Mononuclear cell (primary cell): ENCODE measurements around the gene LARGE1. TPM values are rescaled to one million over a fixed set of nuclear protein-coding genes. Genes with fewer than 3 reads are reported as not detected.

Experiments
- H3K27me3 ChIP-seq: 2 replicates; pipeline ENCODE4 v1.6.0; 2011; ENCODE audit warnings: low read length, control low read depth; ENCODE audit not compliant: insufficient read depth
- H3K4me1 ChIP-seq: 2 replicates; pipeline ENCODE4 v1.5.1; 2011; ENCODE audit warnings: mild to moderate bottlenecking, low read length, control low read depth; ENCODE audit not compliant: insufficient read depth
- H3K4me3 ChIP-seq: 2 replicates; pipeline ENCODE4 v1.5.1; 2011; ENCODE audit warnings: mild to moderate bottlenecking, low read length, moderate library complexity
- H3K9me3 ChIP-seq: 2 replicates; pipeline ENCODE4 v1.5.1; 2011; ENCODE audit warnings: low read depth, mild to moderate bottlenecking, control low read depth, low read length
- total RNA-seq: library from RNA; depleted of rRNA; stranded (reverse); fragments of >200 nt; gene quantifications from one replicate; pipeline ENCODE4 v1.2.3, GENCODE V29; 2012

Gene LARGE1
- total RNA-seq, 1 donor, result 3.9 TPM

DNA sequence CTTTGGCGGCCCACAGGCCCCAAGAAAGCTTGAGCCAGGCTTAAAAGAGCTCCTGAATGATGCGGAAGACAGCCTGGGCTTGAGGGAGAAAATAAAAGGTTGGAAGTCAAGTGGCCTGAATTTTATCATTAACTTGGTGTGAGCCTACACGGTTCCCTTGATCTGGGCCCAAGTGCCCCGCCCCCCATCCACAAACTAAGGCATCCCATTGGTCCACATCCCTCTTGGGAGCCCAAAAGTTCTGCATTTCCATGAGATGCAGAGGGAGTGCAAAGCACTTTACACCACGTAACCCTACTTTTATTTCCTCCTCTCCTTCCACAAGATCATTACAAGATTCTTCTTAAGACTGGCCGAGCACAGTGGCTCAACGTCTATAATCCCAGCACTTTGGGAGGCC is 22.2 kb downstream of the LARGE1 start:
- no peaks in the 10 kb centered on the region for H3K27me3 ChIP-seq
- H3K4me3 ChIP-seq, result no peak overlapping the region
- no peaks in the 10 kb centered on the region for H3K9me3 ChIP-seq
- no peaks in the 10 kb centered on the region for H3K4me1 ChIP-seq

DNA sequence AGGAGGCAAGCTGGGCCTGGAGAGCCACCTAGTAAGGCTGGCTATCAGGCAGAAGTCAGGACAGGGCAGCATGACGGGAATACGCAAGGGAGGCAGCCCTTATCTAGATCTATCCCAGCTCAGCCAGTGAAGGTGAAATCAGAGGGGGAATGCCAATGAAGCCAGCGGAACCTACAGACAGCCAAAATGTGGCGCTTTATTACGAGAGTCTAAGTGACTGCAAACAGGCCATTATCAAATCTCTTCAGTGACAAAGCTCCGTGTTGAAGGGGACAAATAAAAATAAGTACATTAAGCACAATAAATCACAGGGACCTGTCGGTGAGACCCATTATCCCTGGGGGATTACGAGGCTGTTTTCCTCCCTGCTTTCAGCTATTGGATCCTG is 22.8 kb downstream of the LARGE1 start:
- H3K4me1 ChIP-seq, result no peaks in the 10 kb centered on the region
- no peaks in the 10 kb centered on the region for H3K9me3 ChIP-seq
- no peaks in the 10 kb centered on the region for H3K27me3 ChIP-seq
- H3K4me3 ChIP-seq, result no peak overlapping the region

DNA sequence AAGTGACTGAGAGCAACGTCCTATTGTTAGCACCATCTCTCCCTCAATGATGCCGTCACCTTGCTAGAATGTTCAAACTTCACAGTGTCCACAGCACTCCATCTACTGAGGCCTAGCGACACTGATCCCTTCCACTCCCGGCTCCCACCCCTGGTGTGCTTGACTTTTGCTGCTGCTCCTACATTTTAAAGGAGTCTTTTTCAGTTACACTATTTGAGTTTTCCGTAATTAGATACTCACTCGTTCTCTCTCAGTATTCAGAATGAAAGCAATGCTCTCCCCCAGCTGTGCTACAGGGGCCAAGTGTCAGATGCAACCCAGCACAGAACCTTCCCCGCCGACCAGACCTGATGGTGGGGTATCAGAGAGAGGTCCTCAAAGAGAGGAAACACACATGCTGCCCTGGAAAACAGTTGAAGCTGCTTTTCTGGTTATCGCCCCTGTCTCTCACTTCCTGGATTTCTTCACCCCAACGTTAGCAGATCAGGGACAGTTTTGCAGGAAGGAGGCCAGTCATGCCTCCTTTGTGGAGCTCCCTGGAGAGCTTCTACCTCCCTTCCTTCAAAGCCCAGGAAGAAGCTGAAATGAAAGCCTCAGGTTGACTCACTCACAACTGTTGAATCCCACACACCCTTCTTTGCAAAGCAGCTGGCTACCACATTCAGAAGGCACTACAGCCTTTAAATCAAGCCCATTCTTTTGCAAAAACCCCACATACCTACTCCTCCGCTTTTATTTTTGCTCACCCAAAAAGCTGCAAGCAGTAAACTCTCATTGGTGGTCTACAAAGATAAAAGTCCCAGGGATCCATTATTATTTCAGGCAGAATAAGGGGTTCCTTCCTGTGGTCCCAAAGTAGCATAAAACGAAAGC is 23.5 kb downstream of the LARGE1 start:
- H3K4me3 ChIP-seq, result no peak overlapping the region
- H3K27me3 ChIP-seq, result no peaks in the 10 kb centered on the region
- H3K9me3 ChIP-seq, result no peaks in the 10 kb centered on the region
- no peaks in the 10 kb centered on the region for H3K4me1 ChIP-seq

DNA sequence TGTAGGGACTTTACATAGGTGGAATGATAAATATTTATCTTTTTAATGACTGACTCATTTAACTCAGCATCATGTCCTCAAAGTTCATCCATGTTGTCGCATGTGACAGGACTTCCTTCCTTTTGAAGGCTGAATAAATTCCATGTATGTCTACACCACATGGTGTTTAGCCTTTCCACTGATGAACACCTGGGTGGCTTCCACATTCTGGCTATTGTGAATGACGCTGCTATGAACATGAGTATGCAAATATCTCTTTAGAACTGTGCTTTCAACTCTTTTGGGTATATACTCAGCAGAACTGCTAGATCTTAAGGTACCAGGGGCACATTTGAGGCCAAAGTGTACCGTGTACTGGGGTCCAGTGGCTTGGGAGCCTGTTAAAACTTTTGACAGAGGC is 24.1 kb downstream of the LARGE1 start:
- Histone ChIP-seq H3K4me1 (no peaks in the 10 kb centered on the region), H3K9me3 (no peaks in the 10 kb centered on the region), H3K27me3 (no peaks in the 10 kb centered on the region), H3K4me3 (no peak overlapping the region)

GRCh38 chr22:33895444-33895843 is 24.8 kb downstream of the LARGE1 start:
- no peak overlapping the region for H3K4me3 ChIP-seq
- no peaks in the 10 kb centered on the region for H3K9me3 ChIP-seq
- H3K27me3 ChIP-seq, result no peaks in the 10 kb centered on the region
- H3K4me1 ChIP-seq, result no peaks in the 10 kb centered on the region

DNA sequence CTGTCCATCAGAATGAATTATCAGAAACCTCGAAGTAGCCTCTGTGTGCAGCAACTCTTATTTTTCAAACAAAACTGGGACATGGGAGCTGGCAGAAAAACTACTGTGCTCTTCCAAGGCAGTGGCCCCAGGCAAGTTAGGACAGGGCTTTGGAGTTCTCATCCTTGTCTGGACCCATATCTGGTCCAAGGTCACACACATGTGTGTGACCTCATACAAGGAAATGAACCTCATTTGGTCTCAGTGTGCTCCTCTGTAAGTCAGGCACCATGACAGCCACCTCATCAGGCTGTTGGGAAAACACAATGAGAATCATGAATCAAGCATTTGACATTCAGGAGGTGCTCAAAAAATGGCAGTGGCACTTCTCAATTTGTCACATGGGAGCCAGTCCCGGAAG is 25.8 kb downstream of the LARGE1 start:
- H3K4me3 ChIP-seq, result no peak overlapping the region
- H3K4me1 ChIP-seq, result no peaks in the 10 kb centered on the region
- no peaks in the 10 kb centered on the region for H3K27me3 ChIP-seq
- no peaks in the 10 kb centered on the region for H3K9me3 ChIP-seq

GRCh38 chr22:33894036-33894435 is 26.2 kb downstream of the LARGE1 start:
- H3K9me3 ChIP-seq, result no peaks in the 10 kb centered on the region
- H3K4me1 ChIP-seq, result no peaks in the 10 kb centered on the region
- H3K4me3 ChIP-seq, result no peak overlapping the region
- no peaks in the 10 kb centered on the region for H3K27me3 ChIP-seq

- Histone ChIP-seq H3K4me3 (no peak overlapping the region), H3K4me1 (no peaks in the 10 kb centered on the region), H3K9me3 (no peaks in the 10 kb centered on the region), H3K27me3 (no peaks in the 10 kb centered on the region)
Observed at GRCh38 chr22:33893512-33893911, 26.8 kb downstream of the LARGE1 start.

DNA sequence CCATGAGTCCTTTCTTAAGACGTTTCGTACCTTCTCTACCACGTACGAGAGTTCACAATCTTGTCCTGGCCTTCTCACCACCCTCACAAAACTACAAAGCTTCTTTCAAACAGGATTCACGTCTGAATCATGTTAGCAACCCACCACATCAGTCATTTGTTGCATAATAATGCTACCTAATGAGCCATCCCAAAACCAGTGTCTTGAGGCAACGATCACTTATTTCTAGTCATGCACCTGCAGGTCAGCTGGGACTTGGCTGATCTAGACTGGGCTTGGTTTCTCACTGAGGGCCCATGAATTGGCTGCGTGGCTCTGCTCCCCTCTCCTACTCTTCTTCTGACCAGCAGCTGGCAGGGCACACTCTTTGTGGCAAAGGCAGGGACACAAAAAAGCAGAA is 28.3 kb downstream of the LARGE1 start:
- Histone ChIP-seq H3K4me3 (no peak overlapping the region), H3K9me3 (no peaks in the 10 kb centered on the region), H3K27me3 (no peaks in the 10 kb centered on the region), H3K4me1 (no peaks in the 10 kb centered on the region)

DNA sequence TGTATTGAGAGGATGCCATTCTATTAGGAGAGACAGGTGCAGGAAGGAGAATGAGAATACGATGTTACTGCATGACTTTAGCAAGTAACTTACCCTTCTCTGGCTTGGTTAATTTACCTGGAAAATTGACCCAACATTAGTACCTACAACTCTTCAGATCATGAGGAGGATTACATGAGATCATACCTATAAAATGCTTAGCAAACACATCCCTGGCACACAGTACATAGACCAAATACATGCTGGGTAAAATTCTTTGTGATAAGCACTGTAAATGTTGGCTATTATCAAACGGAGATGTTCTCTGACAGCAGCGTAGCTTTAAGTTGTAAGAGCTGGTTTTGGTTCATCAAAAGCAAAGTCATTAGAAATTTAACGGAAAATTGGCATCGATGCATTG is 28.8 kb downstream of the LARGE1 start:
- Histone ChIP-seq H3K9me3 (no peaks in the 10 kb centered on the region), H3K4me3 (no peak overlapping the region), H3K27me3 (no peaks in the 10 kb centered on the region), H3K4me1 (no peaks in the 10 kb centered on the region)

DNA sequence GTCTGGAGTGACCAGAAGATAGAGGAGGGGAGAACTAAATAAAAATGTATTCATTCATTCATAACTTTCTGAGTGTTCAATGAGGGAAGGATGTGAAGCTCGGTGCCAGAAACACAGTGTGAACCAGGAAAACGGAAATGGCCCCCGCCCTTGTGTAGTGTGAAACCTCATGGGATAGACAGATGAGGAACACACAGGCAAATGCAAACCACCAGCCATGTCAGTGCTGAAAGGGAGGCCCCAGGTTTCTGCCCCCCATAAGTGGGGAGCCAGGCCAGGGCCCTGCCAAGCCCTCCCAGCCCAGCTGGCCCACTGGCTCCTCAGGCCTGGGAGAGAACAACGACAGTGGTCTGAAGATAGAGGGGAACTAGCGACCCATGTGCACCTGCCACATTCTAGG is 30.5 kb downstream of the LARGE1 start:
- H3K4me3 ChIP-seq, result no peak overlapping the region
- H3K27me3 ChIP-seq, result no peaks in the 10 kb centered on the region
- no peaks in the 10 kb centered on the region for H3K4me1 ChIP-seq
- H3K9me3 ChIP-seq, result no peaks in the 10 kb centered on the region

- Histone ChIP-seq H3K4me3 (no peak overlapping the region), H3K27me3 (no peaks in the 10 kb centered on the region), H3K9me3 (no peaks in the 10 kb centered on the region), H3K4me1 (no peaks in the 10 kb centered on the region)
Observed at GRCh38 chr22:33888821-33889220, 31.5 kb downstream of the LARGE1 start.

- Histone ChIP-seq H3K9me3 (no peaks in the 10 kb centered on the region), H3K4me3 (no peak overlapping the region), H3K27me3 (no peaks in the 10 kb centered on the region), H3K4me1 (no peaks in the 10 kb centered on the region)
Observed at GRCh38 chr22:33887173-33887572, 33.1 kb downstream of the LARGE1 start.

DNA sequence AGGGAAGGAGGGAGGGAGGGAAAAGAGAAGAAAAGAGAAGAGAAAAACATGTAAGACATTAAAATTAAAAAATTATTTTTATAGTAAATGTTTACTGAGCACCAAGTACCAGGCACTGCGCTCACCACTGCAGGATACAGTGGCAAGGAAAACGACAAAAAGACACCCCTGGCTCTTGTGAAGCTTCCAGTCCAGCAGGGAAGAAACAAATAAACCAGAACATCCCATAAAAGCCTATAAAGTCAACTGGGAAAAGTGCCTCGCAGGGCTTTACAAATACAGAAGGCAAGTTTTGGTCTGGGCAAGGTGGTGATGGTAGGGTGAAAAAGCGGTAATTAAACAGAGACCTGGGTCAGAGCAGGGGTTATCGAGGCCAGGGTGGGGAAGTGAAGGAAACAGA is 33.6 kb downstream of the LARGE1 start:
- H3K27me3 ChIP-seq, result no peaks in the 10 kb centered on the region
- H3K4me3 ChIP-seq, result no peak overlapping the region
- no peaks in the 10 kb centered on the region for H3K4me1 ChIP-seq
- no peaks in the 10 kb centered on the region for H3K9me3 ChIP-seq

DNA sequence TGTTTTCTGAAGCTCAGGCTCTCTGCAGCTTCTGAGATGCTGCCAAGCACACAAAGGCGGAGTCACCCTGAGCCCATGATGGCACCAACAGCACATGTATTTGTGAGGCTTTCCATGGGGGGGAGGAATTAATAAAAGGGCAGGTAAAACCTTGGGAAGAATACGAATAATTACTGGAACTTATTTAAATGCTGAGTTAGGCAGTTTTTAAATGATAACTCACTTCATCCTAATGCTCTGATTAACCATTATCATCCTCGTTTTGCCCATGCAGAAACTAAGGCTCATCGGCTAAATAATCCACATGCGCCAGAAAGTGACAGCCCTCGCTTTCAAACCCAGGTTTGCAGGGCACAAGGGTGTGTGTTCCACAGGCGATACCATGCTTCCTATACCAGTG is 35.4 kb downstream of the LARGE1 start:
- no peak overlapping the region for H3K4me3 ChIP-seq
- H3K27me3 ChIP-seq, result no peaks in the 10 kb centered on the region
- H3K9me3 ChIP-seq, result no peaks in the 10 kb centered on the region
- H3K4me1 ChIP-seq, result no peaks in the 10 kb centered on the region
